HG03095 (cell line): ENCODE data around the gene ZNF844.
"Not testable (repeated sequence)": the region's sequence is repeated elsewhere in the genome, so short reads cannot be mapped to it uniquely, and the experiment has no call there.

Experiments used
- ATAC-seq: cut with Tn5 transposase; IDR thresholded peaks from one replicate; pipeline ENCODE4 v1.9.1; 2021; ENCODE audit warnings: moderate library complexity; ENCODE audit not compliant: unreplicated experiment

The ZNF844 gene

GRCh38 chr19:12064590-12065538, at the start of gene ZNF844:
Gene ZNF844, plus strand, starts transcription at chr19:12064731. Its CDS starts 143 bp downstream, at chr19:12064874.
- peak; percentile 84 for ATAC-seq

GRCh38 chr19:12015015-12015752, 49.3 kb upstream of the ZNF844 start:
- no peak for ATAC-seq

GRCh38 chr19:12015753-12016116, 48.8 kb upstream of the ZNF844 start:
- ATAC-seq, result no peak

- ATAC-seq, result no peak
Observed at GRCh38 chr19:12034198-12034597, 30.3 kb upstream of the ZNF844 start.

GRCh38 chr19:12034620-12035019, 29.9 kb upstream of the ZNF844 start:
- no peak for ATAC-seq

- peak; percentile 85 for ATAC-seq
Observed at GRCh38 chr19:12035220-12036172, 29.0 kb upstream of the ZNF844 start, which contains the start of gene ZNF433. Gene ZNF433, minus strand, starts transcription at chr19:12035679. Its CDS starts 140 bp downstream, at chr19:12035539.

GRCh38 chr19:12042893-12043292, 21.6 kb upstream of the ZNF844 start:
- no peak for ATAC-seq

GRCh38 chr19:12043752-12044422, 20.6 kb upstream of the ZNF844 start:
- ATAC-seq, result no peak

GRCh38 chr19:12047868-12048267, 16.7 kb upstream of the ZNF844 start:
- no peak for ATAC-seq

- ATAC-seq, result peak; percentile 14
Observed at GRCh38 chr19:12052091-12052496, 12.4 kb upstream of the ZNF844 start.

- ATAC-seq, result peak; percentile 82
Observed at GRCh38 chr19:12052497-12053169, 11.9 kb upstream of the ZNF844 start, which contains the start of gene ZNF878. Gene ZNF878, minus strand, starts transcription at chr19:12052961. Its CDS starts 160 bp downstream, at chr19:12052801.

- ATAC-seq, result no peak
Observed at GRCh38 chr19:12055784-12056183, 8.7 kb upstream of the ZNF844 start.

- ATAC-seq, result no peak
Observed at GRCh38 chr19:12075538-12076139, 11.1 kb downstream of the ZNF844 start.

GRCh38 chr19:12076331-12076730, 11.8 kb downstream of the ZNF844 start:
- ATAC-seq, result not testable (repeated sequence)

GRCh38 chr19:12077375-12077774, 12.8 kb downstream of the ZNF844 start:
- no peak for ATAC-seq

- not testable (repeated sequence) for ATAC-seq
Observed at GRCh38 chr19:12083336-12083735, 18.8 kb downstream of the ZNF844 start.

GRCh38 chr19:12085074-12085818, 20.7 kb downstream of the ZNF844 start:
- ATAC-seq, result no peak

GRCh38 chr19:12090807-12091206, 26.3 kb downstream of the ZNF844 start:
- no peak for ATAC-seq
